Trophoblast cell (in vitro differentiated cells and primary cell): ENCODE results near the gene HOXC6.

ENCODE experiments used
- DNase-seq, 2 donors: peaks; one replicate each; pipeline ENCODE4 v3.0.0-alpha.2; 2016
- H2AFZ ChIP-seq: 2 replicates; pipeline ENCODE4 v1.6.1; 2013; ENCODE audit warnings: low read length, moderate library complexity, mild to moderate bottlenecking; ENCODE audit not compliant: insufficient read depth, poor library complexity
- H2AK5ac ChIP-seq: 2 replicates; pipeline ENCODE4 v1.6.1; 2013; ENCODE audit warnings: mild to moderate bottlenecking, low read length
- H2BK120ac ChIP-seq: 2 replicates; pipeline ENCODE4 v1.6.1; 2013; ENCODE audit warnings: low read length, mild to moderate bottlenecking, moderate library complexity; ENCODE audit not compliant: insufficient read depth, poor library complexity
- H2BK12ac ChIP-seq: 2 replicates; pipeline ENCODE4 v1.6.1; 2013; ENCODE audit warnings: mild to moderate bottlenecking, low read length, moderate library complexity
- H2BK5ac ChIP-seq: 2 replicates; pipeline ENCODE4 v1.6.1; 2013; ENCODE audit warnings: low read length, low read depth, moderate library complexity, mild to moderate bottlenecking; ENCODE audit not compliant: poor library complexity
- H3K14ac ChIP-seq: 2 replicates; pipeline ENCODE4 v1.6.1; 2013; ENCODE audit warnings: mild to moderate bottlenecking, low read length
- H3K18ac ChIP-seq: 2 replicates; pipeline ENCODE4 v1.6.1; 2013; ENCODE audit warnings: mild to moderate bottlenecking, low read length
- H3K23ac ChIP-seq: 2 replicates; pipeline ENCODE4 v1.6.1; 2013; ENCODE audit warnings: low read length
- H3K27ac ChIP-seq: 2 replicates; pipeline ENCODE4 v1.5.1; 2013; ENCODE audit warnings: low read depth, mild to moderate bottlenecking, inconsistent platforms, low read length, moderate library complexity
- H3K27me3 ChIP-seq: 2 replicates; pipeline ENCODE4 v1.6.1; 2013; ENCODE audit warnings: inconsistent platforms, mild to moderate bottlenecking, low read length, moderate library complexity; ENCODE audit not compliant: insufficient read depth
- H3K36me3 ChIP-seq, 2 experiments: 1 replicate in 1 of 2; 2 replicates in 1 of 2; pipeline ENCODE4 v1.6.1; 2013; ENCODE audit warnings: low read length in 2 of 2, mild to moderate bottlenecking in 2 of 2, moderate library complexity in 1 of 2; ENCODE audit not compliant: insufficient read depth in 2 of 2, control insufficient read depth in 1 of 2
- H3K4ac ChIP-seq: 2 replicates; pipeline ENCODE4 v1.6.1; 2013; ENCODE audit warnings: low read depth, mild to moderate bottlenecking, low read length, moderate library complexity
- H3K4me1 ChIP-seq, 2 experiments: 1 replicate in 1 of 2; 2 replicates in 1 of 2; pipeline ENCODE4 v1.6.1; 2013; ENCODE audit warnings: low read length in 2 of 2, mild to moderate bottlenecking in 2 of 2, moderate library complexity in 1 of 2; ENCODE audit not compliant: insufficient read depth in 2 of 2, control insufficient read depth in 1 of 2
- H3K4me2 ChIP-seq: 2 replicates; pipeline ENCODE4 v1.6.1; 2013; ENCODE audit warnings: inconsistent platforms, mild to moderate bottlenecking, low read length, moderate library complexity
- H3K4me3 ChIP-seq: 2 replicates; pipeline ENCODE4 v1.5.1; 2013; ENCODE audit warnings: mild to moderate bottlenecking, low read depth, low read length, inconsistent platforms
- H3K79me1 ChIP-seq: one replicate; pipeline ENCODE4 v1.6.1; 2013; ENCODE audit warnings: low read length
- H3K79me2 ChIP-seq: 2 replicates; pipeline ENCODE4 v1.6.1; 2013; ENCODE audit warnings: low read length, mild to moderate bottlenecking; ENCODE audit not compliant: control insufficient read depth, insufficient read depth, poor library complexity
- H3K9ac ChIP-seq: 2 replicates; pipeline ENCODE4 v1.6.1; 2013; ENCODE audit warnings: mild to moderate bottlenecking, low read length
- H3K9me3 ChIP-seq: 2 replicates; pipeline ENCODE4 v1.6.1; 2013; ENCODE audit warnings: low read depth, mild to moderate bottlenecking, control low read depth, inconsistent platforms, low read length; ENCODE audit not compliant: insufficient read depth
- H4K12ac ChIP-seq: 2 replicates; pipeline ENCODE4 v1.6.1; 2013; ENCODE audit warnings: low read depth, mild to moderate bottlenecking, low read length, moderate library complexity
- H4K8ac ChIP-seq: 2 replicates; pipeline ENCODE4 v1.6.1; 2013; ENCODE audit warnings: low read depth, mild to moderate bottlenecking, low read length, moderate library complexity
- H4K91ac ChIP-seq: one replicate; pipeline ENCODE4 v1.6.1; 2013; ENCODE audit warnings: low read depth, mild to moderate bottlenecking, low read length, moderate library complexity
- WGBS: extraction: QIAGEN DNeasy Blood & Tissue Kit; methylation state at CpG from one replicate; pipeline ENCODE4 v1.1.7; 2013; ENCODE audit warnings: missing lambda C conversion rate; ENCODE audit not compliant: insufficient read length, insufficient coverage; ENCODE audit errors: extremely low coverage; 5-methylcytosine and 5-hydroxymethylcytosine counted together

Gene HOXC6

DNA sequence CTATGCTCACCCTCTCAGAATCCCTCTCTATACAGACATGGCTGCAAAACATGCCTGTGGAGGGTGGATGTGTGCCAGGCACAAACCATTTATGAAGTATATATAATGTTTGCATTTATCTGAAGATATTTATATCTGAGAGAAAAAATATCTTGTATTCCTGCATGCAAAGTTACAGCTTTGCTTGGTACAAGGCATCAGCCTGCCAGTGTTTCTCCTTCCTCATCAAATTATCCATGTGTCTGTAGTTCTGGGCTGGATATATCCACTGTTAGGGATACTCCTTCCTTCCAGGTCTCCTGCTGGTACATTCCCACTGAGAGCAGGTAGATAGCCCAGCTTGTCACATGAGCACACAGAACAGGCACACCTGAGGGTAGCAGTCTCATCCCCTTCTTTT, 37.4 kb downstream of the HOXC6 start:
- Histone ChIP-seq H3K4me2 (no peak overlapping the region), H4K8ac (no peak overlapping the region), H3K18ac (no peak overlapping the region), H4K91ac (no peak overlapping the region), H3K4me3 (no peak overlapping the region), H3K79me2 (no peaks in the 10 kb centered on the region), H3K9ac (no peak overlapping the region), H3K14ac (no peak overlapping the region), H4K12ac (no peak overlapping the region), H2AFZ (no peak overlapping the region), H3K9me3 (no peaks in the 10 kb centered on the region), H3K36me3 (no peaks in the 10 kb centered on the region), H2AK5ac (no peak overlapping the region), H3K4ac (no peak overlapping the region), H3K23ac (no peak overlapping the region), H3K4me1 (peaks cover 4 to 5% of the 10 kb centered on the region in 2 experiments), H2BK120ac (no peak overlapping the region), H2BK5ac (no peak overlapping the region), H3K79me1 (no peaks in the 10 kb centered on the region), H3K27ac (no peak overlapping the region), H2BK12ac (no peak overlapping the region), H3K27me3 (peaks cover 16% of the 10 kb centered on the region)
- DNase-seq: no peak

DNA sequence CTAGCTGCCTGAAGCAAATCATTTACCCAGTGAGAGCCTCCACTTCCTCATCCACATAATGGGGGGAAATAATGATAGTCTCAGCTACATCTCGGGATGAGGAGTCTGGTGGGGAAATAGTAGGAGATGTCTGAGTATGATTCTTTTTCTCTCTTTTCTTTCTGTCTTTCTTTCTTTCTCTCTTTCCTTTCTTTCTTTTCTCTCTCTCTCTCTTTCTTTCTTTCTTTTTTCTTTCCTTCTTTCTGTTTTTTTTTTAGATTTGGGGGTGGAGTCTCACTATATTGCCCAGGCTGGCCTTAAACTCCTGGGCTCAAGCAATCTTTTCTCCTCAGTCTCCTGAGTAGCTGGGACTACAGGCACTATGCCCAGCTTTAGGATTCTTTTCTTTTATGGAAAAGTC, 38.2 kb downstream of the HOXC6 start:
- H3K14ac ChIP-seq: no peak overlapping the region
- H2BK12ac ChIP-seq: no peak overlapping the region
- no peaks in the 10 kb centered on the region for H3K36me3 ChIP-seq
- no peak overlapping the region for H4K91ac ChIP-seq
- H2BK5ac ChIP-seq: no peak overlapping the region
- peaks cover 0 to 4% of the 10 kb centered on the region in 2 experiments for H3K4me1 ChIP-seq
- H4K12ac ChIP-seq: no peak overlapping the region
- no peak overlapping the region for H3K9ac ChIP-seq
- H2AFZ ChIP-seq: no peak overlapping the region
- H2BK120ac ChIP-seq: no peak overlapping the region
- H3K4ac ChIP-seq: no peak overlapping the region
- no peaks in the 10 kb centered on the region for H3K9me3 ChIP-seq
- H3K4me2 ChIP-seq: no peak overlapping the region
- H3K79me1 ChIP-seq: no peaks in the 10 kb centered on the region
- no peak overlapping the region for H3K27ac ChIP-seq
- no peak overlapping the region for H3K4me3 ChIP-seq
- no peaks in the 10 kb centered on the region for H3K79me2 ChIP-seq
- no peak overlapping the region for H3K23ac ChIP-seq
- no CpG with 5 or more reads among the region's 1 CpG for WGBS
- peaks cover 13% of the 10 kb centered on the region for H3K27me3 ChIP-seq
- no peak overlapping the region for H2AK5ac ChIP-seq
- H3K18ac ChIP-seq: no peak overlapping the region
- H4K8ac ChIP-seq: no peak overlapping the region
- DNase-seq: no peak

DNA sequence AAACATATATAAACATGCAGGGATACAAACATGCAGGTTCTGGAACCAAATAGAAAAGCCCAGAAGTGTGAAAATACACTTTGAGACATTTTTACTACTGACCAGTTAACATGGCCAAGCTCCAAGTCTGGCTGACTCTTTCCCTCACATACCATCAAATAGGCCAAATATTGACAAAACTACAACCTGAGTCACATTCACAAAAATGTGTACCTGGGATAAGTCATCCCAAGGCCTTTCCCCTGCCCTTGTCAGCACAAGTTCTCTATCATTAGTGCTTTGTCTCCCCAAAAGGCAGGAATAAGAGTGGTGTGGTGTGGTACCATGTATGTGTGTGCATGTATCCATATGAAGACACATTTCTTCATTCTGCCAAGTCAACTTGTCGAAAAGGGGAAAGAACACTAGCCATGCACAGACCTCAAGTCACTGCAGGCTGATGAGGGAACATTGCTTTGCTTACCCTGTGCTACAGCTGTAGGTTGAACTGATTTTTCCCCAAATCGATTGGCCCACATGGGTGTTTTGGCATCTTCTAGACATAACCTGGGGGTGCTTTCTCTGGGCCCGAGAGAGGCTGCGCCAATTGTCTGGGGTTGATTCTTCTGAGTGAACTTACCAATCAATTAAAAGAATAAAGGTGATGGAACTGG, 40.3 kb downstream of the HOXC6 start:
- H3K4ac ChIP-seq: no peak overlapping the region
- no peaks in the 10 kb centered on the region for H3K4me1 ChIP-seq
- no peaks in the 10 kb centered on the region for H3K79me1 ChIP-seq
- H3K27ac ChIP-seq: no peak overlapping the region
- no CpG with 5 or more reads among the region's 4 CpGs for WGBS
- DNase-seq: peak in 1 of 2 donors; percentile 19
- H3K9ac ChIP-seq: no peak overlapping the region
- H3K36me3 ChIP-seq: no peaks in the 10 kb centered on the region
- H3K79me2 ChIP-seq: no peaks in the 10 kb centered on the region
- H3K4me2 ChIP-seq: no peak overlapping the region
- H3K9me3 ChIP-seq: no peaks in the 10 kb centered on the region
- no peak overlapping the region for H3K14ac ChIP-seq
- H2BK120ac ChIP-seq: no peak overlapping the region
- no peak overlapping the region for H4K8ac ChIP-seq
- no peak overlapping the region for H4K12ac ChIP-seq
- H3K23ac ChIP-seq: no peak overlapping the region
- no peak overlapping the region for H2AK5ac ChIP-seq
- no peak overlapping the region for H2BK5ac ChIP-seq
- no peak overlapping the region for H3K4me3 ChIP-seq
- H2AFZ ChIP-seq: no peak overlapping the region
- no peak overlapping the region for H4K91ac ChIP-seq
- peaks cover 6% of the 10 kb centered on the region for H3K27me3 ChIP-seq
- H3K18ac ChIP-seq: no peak overlapping the region
- no peak overlapping the region for H2BK12ac ChIP-seq

- Histone ChIP-seq H3K4me2 (no peak overlapping the region), H3K27ac (no peak overlapping the region), H3K4me1 (no peaks in the 10 kb centered on the region), H3K9ac (no peak overlapping the region), H4K12ac (no peak overlapping the region), H3K18ac (no peak overlapping the region), H3K27me3 (peaks cover 15% of the 10 kb centered on the region), H3K23ac (no peak overlapping the region), H3K36me3 (no peaks in the 10 kb centered on the region), H4K8ac (no peak overlapping the region), H3K79me2 (no peaks in the 10 kb centered on the region), H3K79me1 (no peaks in the 10 kb centered on the region), H2BK120ac (no peak overlapping the region), H3K9me3 (no peaks in the 10 kb centered on the region), H3K4ac (no peak overlapping the region), H3K4me3 (no peak overlapping the region), H2AFZ (no peak overlapping the region), H4K91ac (no peak overlapping the region), H3K14ac (no peak overlapping the region), H2BK12ac (no peak overlapping the region), H2BK5ac (no peak overlapping the region), H2AK5ac (no peak overlapping the region)
- no CpG with 5 or more reads among the region's 1 CpG for WGBS
- no peak for DNase-seq
These were observed 43.7 kb downstream of the HOXC6 start for GRCh38 chr12:54071942-54072341.
